Activated naive CD8-positive, alpha-beta T cell treated with anti-CD3 and anti-CD28 coated beads, Interleukin-2, amount 50 U/mL, for 24 hours (primary cell): ENCODE measurements around the gene KISS1R.
"Not testable (repeated sequence)": the region's sequence is repeated elsewhere in the genome, so short reads cannot be mapped to it uniquely, and the experiment has no call there.

Experiments
- ATAC-seq: fragments of 150-1000 bp; cut with Tn5 transposase; one replicate; pipeline ENCODE4 v1.10.0; 2021
- DNase-seq: peaks from one replicate; pipeline ENCODE4 v3.0.0; 2021
- H3K27ac Mint-ChIP-seq: one replicate; pipeline ENCODE4 v1.8.0; 2021; ENCODE audit warnings: mild to moderate bottlenecking, mixed read lengths
- H3K27me3 Mint-ChIP-seq: one replicate; pipeline ENCODE4 v1.8.0; 2021; ENCODE audit warnings: mixed read lengths
- H3K36me3 Mint-ChIP-seq: one replicate; pipeline ENCODE4 v1.8.0; 2021; ENCODE audit warnings: low read depth, mixed read lengths
- H3K4me1 Mint-ChIP-seq: one replicate; pipeline ENCODE4 v1.8.0; 2021; ENCODE audit warnings: mixed read lengths
- H3K4me3 Mint-ChIP-seq: one replicate; pipeline ENCODE4 v1.8.0; 2021; ENCODE audit warnings: mild to moderate bottlenecking, moderate library complexity, mixed read lengths
- H3K9me3 Mint-ChIP-seq: one replicate; pipeline ENCODE4 v1.8.0; 2021; ENCODE audit warnings: mixed read lengths

Gene KISS1R

GRCh38 chr19:889662-890295 lies 27.4 kb upstream of the KISS1R start:
- Mint-ChIP-seq H3K9me3 (no peaks in the 10 kb centered on the region), H3K36me3 (peaks cover 4% of the 10 kb centered on the region), H3K27ac (no peak overlapping the region), H3K27me3 (no peaks in the 10 kb centered on the region), H3K4me3 (no peak overlapping the region), H3K4me1 (peaks cover 18% of the 10 kb centered on the region)
- DNase-seq (no peak), ATAC-seq (no peak)

- no peaks in the 10 kb centered on the region for H3K9me3 Mint-ChIP-seq
- no peaks in the 10 kb centered on the region for H3K27me3 Mint-ChIP-seq
- peak overlapping the region; percentile 42 for H3K27ac Mint-ChIP-seq
- no peak overlapping the region for H3K4me3 Mint-ChIP-seq
- ATAC-seq (no peak), DNase-seq (no peak)
- H3K4me1 Mint-ChIP-seq = peaks cover 18% of the 10 kb centered on the region
- peaks cover 4% of the 10 kb centered on the region for H3K36me3 Mint-ChIP-seq
Observed at GRCh38 chr19:890831-891230, 26.3 kb upstream of the KISS1R start.

GRCh38 chr19:891421-892200 lies 25.5 kb upstream of the KISS1R start:
- Mint-ChIP-seq H3K4me3 (peak overlapping the region; percentile 82), H3K4me1 (peaks cover 18% of the 10 kb centered on the region)
- not testable (repeated sequence) for DNase-seq, H3K9me3 Mint-ChIP-seq, H3K27ac Mint-ChIP-seq, H3K36me3 Mint-ChIP-seq, ATAC-seq, H3K27me3 Mint-ChIP-seq

- peaks cover 18% of the 10 kb centered on the region for H3K4me1 Mint-ChIP-seq
- no peaks in the 10 kb centered on the region for H3K27me3 Mint-ChIP-seq
- H3K36me3 Mint-ChIP-seq = peaks cover 4% of the 10 kb centered on the region
- peak overlapping the region; percentile 80 for H3K27ac Mint-ChIP-seq
- peak overlapping the region; percentile 82 for H3K4me3 Mint-ChIP-seq
- H3K9me3 Mint-ChIP-seq = no peaks in the 10 kb centered on the region
- DNase-seq (peak; percentile 25), ATAC-seq (no peak)
Observed at GRCh38 chr19:892243-892893, 24.8 kb upstream of the KISS1R start.

DNA sequence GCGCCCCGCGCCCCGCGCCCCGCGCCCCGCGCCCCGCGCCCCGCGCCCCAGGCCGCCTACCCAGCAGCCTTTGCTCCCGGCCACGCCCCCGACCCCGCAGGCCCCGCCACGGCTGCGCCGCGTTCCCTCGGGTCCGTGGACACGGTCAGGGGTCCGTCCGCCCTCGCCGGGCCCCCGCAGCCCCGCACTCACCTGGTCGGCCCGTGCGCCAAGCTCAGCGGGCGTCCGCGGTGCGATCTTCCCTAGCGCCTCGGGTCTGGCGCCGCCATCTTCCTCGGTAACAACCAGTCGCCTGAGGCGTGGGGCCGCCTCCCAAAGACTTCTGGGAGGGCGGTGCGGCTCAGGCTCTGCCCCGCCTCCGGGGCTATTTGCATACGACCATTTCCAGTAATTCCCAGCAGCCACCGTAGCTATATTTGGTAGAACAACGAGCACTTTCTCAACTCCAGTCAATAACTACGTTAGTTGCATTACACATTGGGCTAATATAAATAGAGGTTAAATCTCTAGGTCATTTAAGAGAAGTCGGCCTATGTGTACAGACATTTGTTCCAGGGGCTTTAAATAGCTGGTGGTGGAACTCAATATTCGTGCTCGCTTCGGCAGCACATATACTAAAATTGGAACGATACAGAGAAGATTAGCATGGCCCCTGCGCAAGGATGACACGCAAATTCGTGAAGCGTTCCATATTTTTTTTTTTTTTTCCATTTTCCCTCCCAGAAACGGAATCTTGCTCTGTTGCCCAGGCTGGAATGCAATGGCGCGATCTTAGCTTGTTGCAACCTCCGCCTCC lies 24.0 kb upstream of the KISS1R start, which contains the start of the genes MED16 and RNU6-9:
MED16 (minus strand) TSS at position 294 of the 796 bp plus-strand sequence. CDS start 2,056 bp downstream, outside the sequence.
RNU6-9 (plus strand) TSS at position 591 of the 796 bp plus-strand sequence.
- Mint-ChIP-seq H3K9me3 (no peaks in the 10 kb centered on the region), H3K27me3 (no peaks in the 10 kb centered on the region), H3K27ac (peak within 1 kb of the TSS; percentile 98), H3K4me1 (peaks cover 14% of the 10 kb centered on the region), H3K36me3 (peaks cover 4% of the 10 kb centered on the region), H3K4me3 (peak within 1 kb of the TSS; percentile 82)
- peak; percentile 89 for ATAC-seq
- DNase-seq = peak; percentile 87

DNA sequence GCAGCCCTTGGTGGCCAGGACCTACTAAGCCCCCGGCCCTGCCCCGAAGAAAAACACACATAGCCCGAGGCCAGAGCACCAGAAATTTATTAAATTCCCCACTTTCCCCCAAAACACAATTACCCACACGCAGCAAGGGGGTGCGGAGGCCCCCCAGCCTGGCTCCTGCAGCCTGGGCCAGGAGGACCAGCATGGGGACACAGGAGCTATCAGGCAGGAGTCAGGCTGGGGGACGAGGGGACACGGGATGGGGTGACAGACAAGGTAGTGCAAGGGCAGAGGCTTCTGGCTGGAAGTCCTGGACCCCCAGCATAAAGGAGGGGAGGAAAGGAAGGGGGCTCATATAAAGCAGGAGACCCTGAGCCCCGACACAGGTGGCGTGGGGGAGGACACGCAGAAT lies 20.7 kb upstream of the KISS1R start:
- ATAC-seq (no peak), DNase-seq (no peak)
- H3K4me1 Mint-ChIP-seq = peaks cover 10% of the 10 kb centered on the region
- H3K27ac Mint-ChIP-seq = no peak overlapping the region
- no peaks in the 10 kb centered on the region for H3K9me3 Mint-ChIP-seq
- H3K36me3 Mint-ChIP-seq = peaks cover 4% of the 10 kb centered on the region
- no peaks in the 10 kb centered on the region for H3K27me3 Mint-ChIP-seq
- no peak overlapping the region for H3K4me3 Mint-ChIP-seq

DNA sequence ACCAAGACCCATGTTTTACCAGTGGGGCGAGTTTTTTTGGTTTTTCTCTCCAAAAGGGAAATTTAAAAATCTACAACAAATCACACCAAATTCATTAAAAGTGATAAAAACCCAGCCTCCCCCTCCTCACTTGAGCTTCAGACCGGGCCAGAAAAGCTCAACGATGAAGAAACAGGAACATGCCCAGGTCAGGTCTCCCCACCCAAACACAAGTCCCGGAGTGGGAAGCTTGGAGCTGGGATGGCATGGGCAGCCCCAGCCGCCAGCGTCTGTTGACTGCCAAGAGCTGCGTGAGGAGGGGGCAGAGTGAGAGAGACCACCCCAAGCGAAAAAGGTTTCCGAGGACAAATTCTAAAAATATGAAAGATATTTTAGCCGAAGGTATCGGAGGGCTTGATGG lies 20.1 kb upstream of the KISS1R start:
- Mint-ChIP-seq H3K4me1 (peaks cover 10% of the 10 kb centered on the region), H3K9me3 (no peaks in the 10 kb centered on the region), H3K27ac (no peak overlapping the region), H3K27me3 (no peaks in the 10 kb centered on the region), H3K36me3 (peaks cover 4% of the 10 kb centered on the region), H3K4me3 (no peak overlapping the region)
- no peak for DNase-seq
- ATAC-seq = no peak

GRCh38 chr19:897442-898039 lies 19.6 kb upstream of the KISS1R start:
- no peak overlapping the region for H3K27ac Mint-ChIP-seq
- ATAC-seq (no peak), DNase-seq (no peak)
- H3K9me3 Mint-ChIP-seq = no peaks in the 10 kb centered on the region
- H3K36me3 Mint-ChIP-seq = peaks cover 4% of the 10 kb centered on the region
- peaks cover 8% of the 10 kb centered on the region for H3K4me1 Mint-ChIP-seq
- H3K27me3 Mint-ChIP-seq = no peaks in the 10 kb centered on the region
- H3K4me3 Mint-ChIP-seq = no peak overlapping the region

DNA sequence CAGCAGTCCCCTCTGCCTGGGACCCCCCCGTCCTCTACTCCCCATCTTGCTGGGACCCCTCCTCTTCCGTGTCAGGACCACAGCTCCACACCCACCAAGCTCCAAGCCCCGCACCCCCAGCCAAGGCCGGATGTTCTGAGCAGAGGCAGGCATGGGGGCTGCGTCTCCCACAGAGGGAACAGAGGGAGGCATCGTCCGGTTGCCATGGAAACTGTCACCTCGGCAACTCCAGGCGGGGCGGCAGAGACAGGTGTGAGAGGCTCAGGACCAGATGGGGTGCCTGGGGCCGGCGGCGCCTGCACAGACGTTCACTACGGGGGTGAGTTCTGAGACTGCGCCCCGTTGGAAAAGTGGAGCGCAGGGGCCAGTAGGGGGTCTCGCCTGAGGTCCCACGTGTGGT lies 18.5 kb upstream of the KISS1R start:
- no peaks in the 10 kb centered on the region for H3K9me3 Mint-ChIP-seq
- H3K4me1 Mint-ChIP-seq = peaks cover 7% of the 10 kb centered on the region
- H3K4me3 Mint-ChIP-seq = no peak overlapping the region
- DNase-seq (no peak), ATAC-seq (no peak)
- H3K27ac Mint-ChIP-seq = no peak overlapping the region
- no peaks in the 10 kb centered on the region for H3K27me3 Mint-ChIP-seq
- no peaks in the 10 kb centered on the region for H3K36me3 Mint-ChIP-seq

DNA sequence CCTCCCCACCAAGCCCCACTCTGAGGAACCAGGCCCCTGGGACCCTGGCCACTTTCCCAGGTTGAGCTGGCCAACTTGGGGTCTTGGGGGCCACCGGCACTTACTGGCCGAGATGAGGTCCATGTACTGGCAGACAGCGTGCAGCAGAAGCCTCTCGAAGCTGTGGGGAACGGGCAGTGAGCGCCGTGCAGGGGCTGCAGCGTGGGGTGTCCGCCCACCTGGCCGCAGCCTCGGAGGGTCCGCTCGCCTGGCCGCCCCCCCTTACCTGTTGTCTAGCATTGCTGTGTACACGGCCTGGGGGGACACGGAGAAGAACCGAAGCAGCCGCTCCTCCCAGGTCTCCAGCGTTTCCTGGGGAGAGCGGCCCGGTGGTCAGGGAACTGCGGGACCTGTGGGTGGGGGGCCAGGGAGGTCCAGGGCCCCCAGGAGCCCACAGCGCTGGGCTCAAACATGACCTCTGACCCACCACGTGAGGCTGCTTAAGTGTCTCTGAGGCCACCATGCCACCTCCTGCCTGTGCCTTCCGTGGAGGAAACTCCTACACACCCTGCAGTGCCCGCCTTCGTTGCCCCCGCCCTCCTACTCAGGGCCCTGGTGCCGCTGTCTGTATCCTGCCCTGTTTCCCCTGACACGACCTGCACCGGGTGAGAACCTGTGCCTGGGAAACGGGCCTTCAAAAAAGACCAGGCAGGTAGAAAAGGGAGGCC lies 17.6 kb upstream of the KISS1R start:
- Mint-ChIP-seq H3K9me3 (no peaks in the 10 kb centered on the region), H3K27me3 (no peaks in the 10 kb centered on the region), H3K27ac (no peak overlapping the region), H3K36me3 (no peaks in the 10 kb centered on the region), H3K4me1 (peaks cover 12% of the 10 kb centered on the region), H3K4me3 (no peak overlapping the region)
- DNase-seq = no peak
- no peak for ATAC-seq

- Mint-ChIP-seq H3K4me1 (peaks cover 13% of the 10 kb centered on the region), H3K9me3 (no peaks in the 10 kb centered on the region), H3K4me3 (no peak overlapping the region), H3K27ac (no peak overlapping the region), H3K36me3 (no peaks in the 10 kb centered on the region), H3K27me3 (no peaks in the 10 kb centered on the region)
- DNase-seq = no peak
- no peak for ATAC-seq
Observed at GRCh38 chr19:900043-900301, 17.2 kb upstream of the KISS1R start.

DNA sequence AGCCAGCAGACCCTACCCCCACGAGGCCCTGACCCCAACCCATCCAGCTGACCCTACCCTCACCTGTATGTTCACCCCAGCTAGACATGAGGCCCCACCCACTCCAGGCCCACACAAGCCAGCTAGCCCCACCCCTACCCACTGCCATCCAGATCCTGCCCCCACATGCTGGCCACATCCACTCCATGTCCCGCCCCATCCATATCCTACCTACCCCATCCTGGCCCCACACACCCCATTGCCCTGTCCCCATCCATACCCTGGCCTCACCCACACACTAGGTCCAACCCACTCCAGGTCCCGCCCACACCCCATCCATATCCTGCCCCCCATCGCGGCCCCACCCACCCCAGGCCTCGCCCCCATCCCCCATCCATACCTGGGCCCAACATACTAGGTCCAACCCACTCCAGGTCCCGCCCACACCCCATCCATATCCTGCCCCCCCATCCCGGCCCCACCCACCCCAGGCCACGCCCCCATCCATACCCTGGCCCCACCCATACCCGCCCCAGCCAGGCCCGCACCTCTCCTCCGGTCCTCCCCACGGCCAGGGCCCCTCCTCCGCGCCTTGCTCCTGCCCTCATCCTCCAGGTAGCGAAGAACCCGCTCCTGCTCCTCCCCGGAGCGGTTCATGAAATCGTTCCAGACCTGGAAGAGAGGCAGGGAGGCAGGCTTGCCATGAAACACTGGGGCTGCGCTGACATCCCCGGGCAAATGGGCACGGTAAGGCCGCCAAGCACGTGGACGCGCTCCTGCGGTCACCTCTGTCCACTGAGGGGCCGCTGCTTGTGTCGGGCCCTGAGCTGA lies 16.6 kb upstream of the KISS1R start:
- Mint-ChIP-seq H3K27ac (no peak overlapping the region), H3K36me3 (no peaks in the 10 kb centered on the region), H3K27me3 (no peaks in the 10 kb centered on the region), H3K9me3 (no peaks in the 10 kb centered on the region), H3K4me1 (peaks cover 15% of the 10 kb centered on the region), H3K4me3 (no peak overlapping the region)
- DNase-seq (no peak), ATAC-seq (peak; percentile 39)
